H1 (cell line): Measurements from ENCODE around the gene MYMX. TPM values are rescaled to one million over a fixed set of nuclear protein-coding genes. Genes with fewer than 3 reads are reported as not detected.

Source experiments
- CTCF ChIA-PET: fragments of 300-600 bp; sonication (Branson Sonifier 250); formaldehyde crosslinking; loops from one replicate; lab custom pipeline; 2021; ENCODE audit not compliant: partially characterized antibody; lab: Charles Lee
- POLR2A ChIA-PET: fragments of 300-600 bp; sonication (Branson Sonifier 250); formaldehyde crosslinking; loops from one replicate; lab custom pipeline; 2021; ENCODE audit warnings: inconsistent platforms; ENCODE audit not compliant: partially characterized antibody; lab: Charles Lee
- DNase-seq, 2 experiments: peaks; one replicate each; pipeline versions ENCODE4 v3.0.0 to v3.0.0-alpha.2; 2010 to 2022; ENCODE audit warnings: low spot score in 2 of 2, low read depth in 1 of 2, mixed read lengths in 1 of 2
- FAIRE-seq: peaks from 2 replicates; lab custom pipeline; 2011; peaks lifted over from hg19 to GRCh38; lab: Jason Lieb, UNC
- H2AFZ ChIP-seq: 2 replicates; pipeline ENCODE4 v1.8.1; 2012; ENCODE audit warnings: low read length, inconsistent platforms
- H2AK5ac ChIP-seq: 2 replicates; pipeline ENCODE4 v1.6.1; 2013; ENCODE audit warnings: low read depth, low read length
- H2BK120ac ChIP-seq: replicated peaks from 2 replicates; pipeline ENCODE3; 2013; ENCODE audit warnings: low read depth, low read length, inconsistent platforms
- H2BK12ac ChIP-seq: 2 replicates; pipeline ENCODE4 v1.6.1; 2013; ENCODE audit warnings: low read depth, low read length
- H2BK15ac ChIP-seq: 2 replicates; pipeline ENCODE4 v1.6.1; 2013; ENCODE audit warnings: low read length
- H2BK20ac ChIP-seq: 2 replicates; pipeline ENCODE4 v1.6.1; 2013; ENCODE audit warnings: low read length
- H2BK5ac ChIP-seq: 2 replicates; pipeline ENCODE4 v1.6.1; 2013; ENCODE audit warnings: low read depth, low read length
- H3K14ac ChIP-seq: 2 replicates; pipeline ENCODE4 v1.6.1; 2013; ENCODE audit warnings: inconsistent platforms; ENCODE audit not compliant: insufficient read length
- H3K18ac ChIP-seq: 2 replicates; pipeline ENCODE4 v1.6.1; 2013; ENCODE audit warnings: low read length; ENCODE audit errors: extremely low read depth
- H3K23ac ChIP-seq: 2 replicates; pipeline ENCODE4 v1.6.1; 2013; ENCODE audit warnings: inconsistent platforms; ENCODE audit not compliant: insufficient read length
- H3K23me2 ChIP-seq: 2 replicates; pipeline ENCODE4 v1.6.1; 2013; ENCODE audit warnings: low read depth, low read length
- H3K27ac ChIP-seq: 2 replicates; pipeline ENCODE4 v1.6.1; 2011; ENCODE audit warnings: low read depth, low read length, inconsistent platforms
- H3K27me3 ChIP-seq, 4 experiments: replicated peaks in 1 of 4; 1 replicate in 1 of 4; 2 replicates in 3 of 4; pipeline versions ENCODE4 v1.6.1 to v1.8.1; 2011 to 2013; ENCODE audit warnings: low read length in 3 of 4, mild to moderate bottlenecking in 3 of 4, inconsistent platforms in 2 of 4, mixed read lengths in 2 of 4, moderate library complexity in 1 of 4; ENCODE audit not compliant: control insufficient read depth in 3 of 4, insufficient read depth in 3 of 4; ENCODE audit errors: extremely low read depth in 1 of 4
- H3K36me3 ChIP-seq, 4 experiments: 2 replicates each; pipeline versions ENCODE4 v1.6.1 to v1.8.1; 2011 to 2013; ENCODE audit warnings: mild to moderate bottlenecking in 4 of 4, low read length in 3 of 4, moderate library complexity in 2 of 4, control low read depth in 1 of 4, inconsistent platforms in 1 of 4; ENCODE audit not compliant: insufficient read depth in 4 of 4, control insufficient read depth in 2 of 4
- H3K4ac ChIP-seq: replicated peaks from 2 replicates; pipeline ENCODE3; 2013; ENCODE audit warnings: low read length, low read depth, mixed read lengths, inconsistent platforms; ENCODE audit not compliant: insufficient read length
- H3K4me1 ChIP-seq, 4 experiments: replicated peaks in 1 of 4; 1 replicate in 1 of 4; 2 replicates in 3 of 4; pipeline versions ENCODE4 v1.6.1 to v1.8.1; 2011 to 2013; ENCODE audit warnings: low read length in 3 of 4, inconsistent platforms in 2 of 4, mixed read lengths in 1 of 4; ENCODE audit not compliant: insufficient read depth in 4 of 4, control insufficient read depth in 3 of 4
- H3K4me2 ChIP-seq, 2 experiments: 2 replicates each; pipeline versions ENCODE4 v1.6.1 to v1.8.1; 2011 to 2013; ENCODE audit warnings: low read depth in 2 of 2, low read length in 2 of 2, control low read depth in 1 of 2, inconsistent platforms in 1 of 2, mild to moderate bottlenecking in 1 of 2; ENCODE audit not compliant: insufficient read depth in 1 of 2
- H3K4me3 ChIP-seq, 4 experiments: fragments of 200-600, 300-600 bp in 1 of 4; sonication (generic), shearing (Covaris generic), sonication (Bioruptor Twin) in 1 of 4; 2 replicates each; pipeline versions ENCODE4 v1.5.1 to v1.8.1; 2011 to 2016; ENCODE audit warnings: low read length in 4 of 4, low read depth in 3 of 4, control low read depth in 2 of 4, inconsistent platforms in 2 of 4, mild to moderate bottlenecking in 2 of 4, mixed read lengths in 1 of 4, moderate library complexity in 1 of 4; ENCODE audit not compliant: insufficient read depth in 2 of 4; ENCODE audit errors: extremely low read depth in 1 of 4
- H3K56ac ChIP-seq: replicated peaks from 2 replicates; pipeline ENCODE3; 2013; ENCODE audit warnings: low read depth, mild to moderate bottlenecking, mixed read lengths, low read length, inconsistent platforms; ENCODE audit not compliant: insufficient read length
- H3K79me1 ChIP-seq: 2 replicates; pipeline ENCODE4 v1.6.1; 2013; ENCODE audit warnings: low read depth, low read length, control low read depth
- H3K79me2 ChIP-seq, 2 experiments: 2 replicates each; pipeline versions ENCODE4 v1.6.1 to v1.8.1; 2012 to 2013; ENCODE audit warnings: low read length in 2 of 2, mild to moderate bottlenecking in 2 of 2, inconsistent platforms in 1 of 2; ENCODE audit not compliant: insufficient read depth in 2 of 2, control insufficient read depth in 1 of 2
- H3K9ac ChIP-seq, 4 experiments: replicated peaks in 1 of 4; 1 replicate in 1 of 4; 2 replicates in 3 of 4; pipeline versions ENCODE4 v1.6.1 to v1.8.1; 2011 to 2013; ENCODE audit warnings: low read depth in 3 of 4, low read length in 3 of 4, control low read depth in 2 of 4, mild to moderate bottlenecking in 2 of 4, moderate library complexity in 2 of 4, inconsistent platforms in 1 of 4; ENCODE audit errors: extremely low read depth in 1 of 4
- H3K9me3 ChIP-seq, 2 experiments: 2 replicates each; pipeline versions ENCODE4 v1.6.1 to v1.8.1; 2012 to 2013; ENCODE audit warnings: mild to moderate bottlenecking in 2 of 2, moderate library complexity in 2 of 2, control low read depth in 1 of 2, inconsistent platforms in 1 of 2, low read depth in 1 of 2, low read length in 1 of 2, mixed read lengths in 1 of 2; ENCODE audit not compliant: insufficient read depth in 2 of 2
- H4K20me1 ChIP-seq, 2 experiments: replicated peaks in 1 of 2; 2 replicates each; pipeline versions ENCODE3 to v1.8.1; 2011 to 2013; ENCODE audit warnings: inconsistent platforms in 2 of 2, low read length in 2 of 2, mild to moderate bottlenecking in 1 of 2; ENCODE audit not compliant: insufficient read depth in 2 of 2, control insufficient read depth in 1 of 2
- H4K5ac ChIP-seq: 2 replicates; pipeline ENCODE4 v1.6.1; 2013; ENCODE audit warnings: low read length, low read depth, mixed read lengths, inconsistent platforms; ENCODE audit not compliant: insufficient read length
- H4K8ac ChIP-seq: 2 replicates; pipeline ENCODE4 v1.8.0; 2013; ENCODE audit warnings: mild to moderate bottlenecking, moderate library complexity, low read length, inconsistent platforms; ENCODE audit not compliant: insufficient read depth; ENCODE audit errors: extremely low read depth
- H4K91ac ChIP-seq: replicated peaks from 2 replicates; pipeline ENCODE3; 2013; ENCODE audit warnings: low read length, mixed read lengths, inconsistent platforms; ENCODE audit not compliant: insufficient read length
- POLR2A ChIP-seq, 2 experiments: IDR thresholded peaks; 1 replicate in 1 of 2; 2 replicates in 1 of 2; pipeline ENCODE4 v1.6.1; 2011; ENCODE audit warnings: low read depth in 2 of 2, low read length in 2 of 2, mild to moderate bottlenecking in 2 of 2; ENCODE audit errors: control extremely low read depth in 1 of 2
- POLR2AphosphoS5 ChIP-seq: IDR thresholded peaks from 2 replicates; pipeline ENCODE4 v1.6.1; 2011; ENCODE audit warnings: low read depth, low read length
- ZNF274 ChIP-seq: IDR thresholded peaks from 2 replicates; pipeline ENCODE4 v1.7.0; 2012; ENCODE audit warnings: low read length, borderline replicate concordance; ENCODE audit errors: extremely low read depth
- WGBS, 2 experiments: shearing (Covaris generic) in 1 of 2; methylation state at CpG; one replicate each; pipeline versions ENCODE4 v1.1.6 to v1.1.7; 2013 to 2015; ENCODE audit warnings: low lambda C conversion rate in 2 of 2, mixed read lengths in 2 of 2, inconsistent platforms in 1 of 2, low coverage in 1 of 2, missing lambda C conversion rate in 1 of 2; ENCODE audit not compliant: insufficient replicate concordance in 2 of 2, insufficient coverage in 1 of 2, insufficient read length in 1 of 2; ENCODE audit errors: extremely low coverage in 1 of 2, missing lambda C conversion rate in 1 of 2; 5-methylcytosine and 5-hydroxymethylcytosine counted together
- polyA plus RNA-seq, 7 experiments: library from polyadenylated mRNA; depleted of rRNA in 3 of 7; stranded (reverse) in 5 of 7; unstranded in 2 of 7; fragments of >200 nt in 5 of 7; fragments of 200-250 nt in 2 of 7; gene quantifications; 1 replicate in 5 of 7; 2 replicates in 1 of 7; 4 replicates in 1 of 7; pipeline versions ENCODE4 v1.2.1 to v1.2.3, GENCODE V29; 2011 to 2013; ENCODE audit warnings: missing spikeins in 2 of 7, mixed read lengths in 2 of 7
- total RNA-seq: library from RNA; stranded (reverse); fragmentation: NEBNext Ultra II Directional; extraction: Animal tissue kit (Norgen Biotek cat#: 25700); gene quantifications from 2 replicates; pipeline ENCODE4 v1.2.1, GENCODE V29; 2021

Gene MYMX
- total and polyA plus RNA-seq, 2 of the 8 experiments (the other 6 are each of a cell fraction or from before 2014, with no cell fraction given) = 4.7 to 6.9 TPM

GRCh38 chr6:44255871-44256774, 39.4 kb downstream of the MYMX start:
- DNase-seq (peak in 1 of 2 experiments; percentile 60), FAIRE-seq (no peak)
- 33% methylated on average over 15 of the region's 15 CpGs; no CpG with 5 or more reads in 1 of the 2 experiments for WGBS, 2 experiments
- Histone ChIP-seq H4K5ac (peak overlapping the region; percentile 20), H4K8ac (no peak overlapping the region; the same call in 1 of the 2 replicates), H2BK5ac (peak overlapping the region; percentile 92), H3K79me2 (peaks cover 0 to 23% of the 10 kb centered on the region in 2 experiments; a peak in 2 of 4 replicates), H3K36me3 (peaks cover 28 to 50% (median 47%) of the 10 kb centered on the region in 4 experiments), H3K4ac (no peak overlapping the region), H2BK20ac (no peak overlapping the region), H3K4me1 (peaks cover 0 to 15% (median 6%) of the 10 kb centered on the region in 4 experiments; a peak in 4 of 7 replicates), H3K9me3 (no peaks in the 10 kb centered on the region), H3K9ac (peak overlapping the region; percentile 45 to 84 (median 76)), H3K79me1 (no peaks in the 10 kb centered on the region; the same call in 1 of the 2 replicates), H2AK5ac (no peak overlapping the region), H3K23ac (no peak overlapping the region), H2AFZ (no peak overlapping the region), H3K4me2 (peak overlapping the region; percentile 58 to 82), H4K91ac (no peak overlapping the region), H3K23me2 (peaks cover 11% of the 10 kb centered on the region), H3K27ac (peak overlapping the region; percentile 88; the same call in 1 of the 2 replicates), H2BK15ac (no peak overlapping the region), H2BK120ac (no peak overlapping the region), H3K27me3 (no peaks in the 10 kb centered on the region), H4K20me1 (peaks cover 4 to 17% of the 10 kb centered on the region in 2 experiments), H3K18ac (no peak overlapping the region; the same call in 1 of the 2 replicates), H3K4me3 (peak overlapping the region; percentile 67 to 85 (median 75)), H3K14ac (peak overlapping the region; percentile 48), H2BK12ac (no peak overlapping the region), H3K56ac (peak overlapping the region; percentile 7)
- TF ChIP-seq ZNF274 (no peak), POLR2AphosphoS5 (peak; percentile 31; the same call in 1 of the 2 replicates), POLR2A (IDR thresholded peaks at IDR 0.05; ENCODE audit: control extremely low read depth in 1 of 2, low read depth in 2 of 2, low read length in 2 of 2) (peak in 1 of 2 experiments; percentile 76; a peak in 2 of 3 replicates)
- CTCF ChIA-PET = interaction anchor here (0.6 to 4.8 kb wide), 40 partner anchors 9 to 186 kb away, joined by 3 to 48 read pairs (median 4); partner anchors contain the start of genes CAPN11, HSP90AB1, SLC29A1 and TMEM151B
- POLR2A ChIA-PET = interaction anchor here (0.7 to 15.1 kb wide), 51 partner anchors 11 to 627 kb away, joined by 3 to 581 read pairs (median 5); partner anchors contain the start of genes AARS2, CAPN11, CDC5L and GTPBP2
